HCT116 (cell line): ENCODE measurements around the gene ZXDA. TPM values are rescaled to one million over a fixed set of nuclear protein-coding genes. Genes with fewer than 3 reads are reported as not detected.

Source experiments
- ATAC-seq: fragments of 200-7000 bp; cut with Tn5 transposase; 2 replicates; pipeline ENCODE4 v1.9.1; 2020; ENCODE audit warnings: mild to moderate bottlenecking, moderate library complexity
- BruUV-seq: library from RNA; stranded (reverse); fragments of 400-500 nt; replicated peaks from 2 replicates; lab custom pipeline; 2021; lab: Mats Ljungman, UMichigan
- CTCF ChIA-PET: fragments of 300-600 bp; sonication (Branson Sonifier 250); formaldehyde crosslinking; loops from one replicate; lab custom pipeline; 2021; ENCODE audit warnings: antibody characterized with exemption; lab: Charles Lee
- POLR2A ChIA-PET: fragments of 300-600, 350-600 bp; sonication (Branson Sonifier 250); formaldehyde crosslinking; loops from one replicate; lab custom pipeline; 2021; ENCODE audit warnings: antibody characterized with exemption; lab: Charles Lee
- RAD21 ChIA-PET, 2 experiments: fragments of 300-600 bp; sonication (Branson Sonifier 250); formaldehyde crosslinking; loops; one replicate each; lab custom pipeline; 2023; ENCODE audit warnings: low total read pairs in 2 of 2; ENCODE audit not compliant: uncharacterized antibody in 2 of 2, unreplicated experiment in 2 of 2, low non-redundant PET in 1 of 2; lab: Charles Lee
- DNase-seq: peaks from one replicate; pipeline ENCODE4 v3.0.0-alpha.2; 2010; ENCODE audit warnings: low read depth, low spot score
- H2AFZ ChIP-seq: fragments of 200-600 bp; shearing (Covaris generic), sonication (generic); 2 replicates; pipeline ENCODE4 v1.6.1; 2017; ENCODE audit warnings: low read depth, mixed run types, mixed read lengths, antibody characterized with exemption, low read length; ENCODE audit not compliant: poor library complexity, severe bottlenecking
- H3K27ac ChIP-seq: 2 replicates; pipeline ENCODE4 v1.5.1; 2012; ENCODE audit warnings: low read depth, low read length
- H3K27me3 ChIP-seq: fragments of 200-600 bp; sonication (generic); 2 replicates; pipeline ENCODE4 v1.6.1; 2016; ENCODE audit warnings: mixed run types, low read length, mixed read lengths; ENCODE audit not compliant: insufficient read depth
- H3K36me3 ChIP-seq, 2 experiments: fragments of 200-500 bp in 1 of 2; fragments of 200-600 bp in 1 of 2; sonication (Bioruptor generic) in 1 of 2; sonication (generic) in 1 of 2; 2 replicates each; pipeline versions ENCODE4 v1.5.1 to v1.6.1; 2014 to 2016; ENCODE audit warnings: low read length in 2 of 2, inconsistent platforms in 1 of 2, mixed read lengths in 1 of 2, mixed run types in 1 of 2; ENCODE audit not compliant: insufficient read depth in 2 of 2, control insufficient read depth in 1 of 2
- H3K4me1 ChIP-seq, 2 experiments: fragments of 200-600 bp in 1 of 2; sonication (generic) in 1 of 2; 2 replicates each; pipeline versions ENCODE4 v1.5.1 to v1.6.1; 2012 to 2017; ENCODE audit warnings: low read length in 2 of 2, inconsistent platforms in 1 of 2, mild to moderate bottlenecking in 1 of 2, mixed read lengths in 1 of 2, mixed run types in 1 of 2, moderate library complexity in 1 of 2; ENCODE audit not compliant: insufficient read depth in 2 of 2, control insufficient read depth in 1 of 2
- H3K4me2 ChIP-seq: fragments of 200-600 bp; sonication (generic); 2 replicates; pipeline ENCODE4 v1.6.1; 2017; ENCODE audit warnings: mixed run types, low read length, mixed read lengths
- H3K4me3 ChIP-seq, 2 experiments: fragments of 200-600 bp in 1 of 2; sonication (generic) in 1 of 2; replicated peaks in 1 of 2; 2 replicates each; pipeline ENCODE4 v1.5.1; 2011 to 2016; ENCODE audit warnings: low read length in 2 of 2, control low read depth in 1 of 2, low read depth in 1 of 2, mild to moderate bottlenecking in 1 of 2, mixed read lengths in 1 of 2, mixed run types in 1 of 2
- H3K79me2 ChIP-seq: fragments of 200-600 bp; sonication (generic); 2 replicates; pipeline ENCODE4 v1.6.1; 2017; ENCODE audit warnings: mild to moderate bottlenecking, mixed run types, low read length, moderate library complexity, mixed read lengths; ENCODE audit not compliant: insufficient read depth
- H3K9ac ChIP-seq: fragments of 200-600 bp; sonication (generic); 2 replicates; pipeline ENCODE4 v1.6.1; 2016; ENCODE audit warnings: low read length, mixed read lengths
- H3K9me2 ChIP-seq: fragments of 200-600 bp; sonication (generic), shearing (Covaris generic); 2 replicates; pipeline ENCODE4 v1.6.1; 2017; ENCODE audit warnings: mixed run types, mild to moderate bottlenecking, moderate library complexity; ENCODE audit not compliant: insufficient read depth
- H3K9me3 ChIP-seq, 2 experiments: fragments of 200-500 bp in 1 of 2; fragments of 200-600 bp in 1 of 2; sonication (Bioruptor generic) in 1 of 2; sonication (generic) in 1 of 2; 2 replicates each; pipeline ENCODE4 v1.6.1; 2014 to 2017; ENCODE audit warnings: low read length in 2 of 2, mixed read lengths in 2 of 2, inconsistent platforms in 1 of 2, low read depth in 1 of 2, mild to moderate bottlenecking in 1 of 2, mixed run types in 1 of 2, moderate library complexity in 1 of 2; ENCODE audit not compliant: control insufficient read depth in 1 of 2, insufficient read depth in 1 of 2
- H4K20me1 ChIP-seq: fragments of 200-600 bp; sonication (generic), shearing (Covaris generic); 2 replicates; pipeline ENCODE4 v1.6.1; 2017; ENCODE audit warnings: mixed run types, mild to moderate bottlenecking, moderate library complexity; ENCODE audit not compliant: insufficient read depth
- CTCF ChIP-seq, 3 experiments: fragments of 200-600 bp in 1 of 3; sonication (generic) in 1 of 3; IDR thresholded peaks in 2 of 3; conservative IDR thresholded peaks in 1 of 3; 2 replicates each; pipeline ENCODE4 v1.5.1; 2012 to 2017; ENCODE audit warnings: low read depth in 2 of 3, low read length in 2 of 3, antibody characterized with exemption in 1 of 3, borderline replicate concordance in 1 of 3, control low read depth in 1 of 3, mild to moderate bottlenecking in 1 of 3, mixed read lengths in 1 of 3, mixed run types in 1 of 3, moderate library complexity in 1 of 3; ENCODE audit not compliant: insufficient read depth in 1 of 3
- ELF1 ChIP-seq: IDR thresholded peaks from 2 replicates; pipeline ENCODE4 v1.6.1; 2012; ENCODE audit warnings: low read depth, borderline replicate concordance
- SRF ChIP-seq: IDR thresholded peaks from 2 replicates; pipeline ENCODE4 v1.6.1; 2012; ENCODE audit warnings: low read depth
- TCF7L2 ChIP-seq: IDR thresholded peaks from 2 replicates; pipeline ENCODE4 v1.7.0; 2011; ENCODE audit warnings: borderline replicate concordance, inconsistent platforms; ENCODE audit not compliant: insufficient read depth, insufficient read length; ENCODE audit errors: extremely low read depth
- YY1 ChIP-seq: IDR thresholded peaks from 2 replicates; pipeline ENCODE4 v1.6.1; 2011; ENCODE audit warnings: low read length, low read depth, moderate library complexity, mild to moderate bottlenecking; ENCODE audit not compliant: insufficient replicate concordance; ENCODE audit errors: extremely low read depth
- ZNF274 ChIP-seq: fragments of 200-500 bp; sonication (Bioruptor generic); IDR thresholded peaks from 2 replicates; pipeline ENCODE4 v1.6.1; 2014; ENCODE audit warnings: mild to moderate bottlenecking, low read depth, low read length, inconsistent platforms
- intact Hi-C: fragments of 100-400 bp; cut with micrococcal nuclease; formaldehyde crosslinking; loops from 2 replicates; pipeline ENCODE4 v1.10.0; 2022
- total RNA-seq: library from RNA; stranded (reverse); gene quantifications from one replicate; pipeline ENCODE4 v1.2.1, GENCODE V29; 2021; ENCODE audit not compliant: unreplicated experiment

Gene ZXDA
- total RNA-seq, 1 experiment from 2014 or later: 3.8 TPM

- H3K4me2 ChIP-seq: no peak overlapping the region
- no peak overlapping the region for H3K27ac ChIP-seq
- BruUV-seq: no TSS peak
- H3K36me3 ChIP-seq: no peaks in the 10 kb centered on the region
- H3K9ac ChIP-seq: no peak overlapping the region
- no peak for ATAC-seq
- no peaks in the 10 kb centered on the region for H4K20me1 ChIP-seq
- H3K4me3 ChIP-seq: no peak overlapping the region
- no peak for TF ChIP-seq TCF7L2
- TF ChIP-seq, all 23 proteins: peak for 0
- ChIA-PET POLR2A (no interaction called here), CTCF (no interaction called here), RAD21 (no interaction called here)
- Histone ChIP-seq H3K9me3 (no peaks in the 10 kb centered on the region), H3K27me3 (no peaks in the 10 kb centered on the region), H2AFZ (no peak overlapping the region), H3K79me2 (no peaks in the 10 kb centered on the region), H3K9me2 (no peaks in the 10 kb centered on the region), H3K4me1 (no peaks in the 10 kb centered on the region)
- DNase-seq: no peak
- intact Hi-C loops: no loop called here
Measured at GRCh38 chrX:57951666-57952319, 41.5 kb upstream of the ZXDA start.

GRCh38 chrX:57933321-57933720 is 23.1 kb upstream of the ZXDA start:
- Histone ChIP-seq H3K4me1 (no peaks in the 10 kb centered on the region), H3K27me3 (no peaks in the 10 kb centered on the region), H3K9ac (no peak overlapping the region), H3K9me2 (no peaks in the 10 kb centered on the region), H3K36me3 (no peaks in the 10 kb centered on the region), H4K20me1 (no peaks in the 10 kb centered on the region), H2AFZ (no peak overlapping the region), H3K9me3 (no peaks in the 10 kb centered on the region), H3K4me2 (no peak overlapping the region), H3K27ac (no peak overlapping the region)
- ATAC-seq (no peak), DNase-seq (no peak)
- RAD21 ChIA-PET: no interaction called here
- CTCF ChIA-PET: no interaction called here
- intact Hi-C loops: no loop called here
- POLR2A ChIA-PET: no interaction called here
- TF ChIP-seq ZNF274 (no peak), CTCF (IDR thresholded peaks at IDR 0.05 in 2 of 3, conservative IDR thresholded peaks at IDR 0.05 in 1 of 3; ENCODE audit: borderline replicate concordance in 1 of 3, insufficient read depth in 1 of 3, low read depth in 2 of 3, low read length in 2 of 3) (no peak), YY1 (no peak), SRF (no peak), ELF1 (no peak)
- TF ChIP-seq, all 23 proteins: peak for 0
- Histone ChIP-seq H3K4me3 (no peak overlapping the region), H3K79me2 (no peaks in the 10 kb centered on the region)
- BruUV-seq: no TSS peak
